ENCODE measurements around the gene LCN15. TPM values are rescaled to one million over a fixed set of nuclear protein-coding genes. Genes with fewer than 3 reads are reported as not detected.

Gene LCN15
- total RNA-seq, 4 donors from 2014 or later: not detected

- H3K36me3 ChIP-seq: peaks cover 23 to 42% (median 32%) of the 10 kb centered on the region in 3 donors
- 10 to 30% methylated on average over 2 to 6 of the region's 20 CpGs for WGBS, 2 donors
- no peak for TF ChIP-seq CTCF (IDR thresholded peaks at IDR 0.05)
- TF ChIP-seq POLR2A (IDR thresholded peaks at IDR 0.05): no peak
- no peak for DNase-seq
- H3K9me3 ChIP-seq: no peaks in the 10 kb centered on the region
- H3K4me3 ChIP-seq: no peak overlapping the region
- H3K4me1 ChIP-seq: peaks cover 52 to 73% (median 58%) of the 10 kb centered on the region in 3 donors
- H3K27me3 ChIP-seq: peaks cover 0 to 20% (median 0%) of the 10 kb centered on the region in 4 donors
- peak overlapping the region; percentile 29 to 69 (median 62) for H3K27ac ChIP-seq
- intact Hi-C loops (cut with DNase I): no loop called here
These were observed 43.9 kb downstream of the LCN15 start for GRCh38 chr9:136720251-136720897.

- DNase-seq: no peak
- peaks cover 0 to 31% (median 0%) of the 10 kb centered on the region in 4 donors for H3K27me3 ChIP-seq
- peak overlapping the region in 2 of 4 donors; percentile 28 to 33 for H3K27ac ChIP-seq
- peaks cover 49 to 73% (median 50%) of the 10 kb centered on the region in 3 donors for H3K4me1 ChIP-seq
- 18 to 20% methylated on average over 2 to 4 of the region's 24 CpGs for WGBS, 2 donors
- H3K9me3 ChIP-seq: no peaks in the 10 kb centered on the region
- intact Hi-C loops (cut with DNase I): no loop called here
- TF ChIP-seq POLR2A (IDR thresholded peaks at IDR 0.05) (no peak), CTCF (IDR thresholded peaks at IDR 0.05) (peak in 1 of 6 experiments; percentile 3)
- no peak overlapping the region for H3K4me3 ChIP-seq
- H3K36me3 ChIP-seq: peaks cover 16 to 31% (median 23%) of the 10 kb centered on the region in 3 donors
These were observed 45.0 kb downstream of the LCN15 start for GRCh38 chr9:136719195-136719880.

GRCh38 chr9:136718345-136719194 lies 45.7 kb downstream of the LCN15 start:
- peaks cover 9 to 24% (median 15%) of the 10 kb centered on the region in 3 donors for H3K36me3 ChIP-seq
- peaks cover 43 to 72% (median 47%) of the 10 kb centered on the region in 3 donors for H3K4me1 ChIP-seq
- intact Hi-C loops (cut with DNase I): no loop called here
- H3K27ac ChIP-seq: peak overlapping the region in 2 of 4 donors; percentile 21 to 33
- no peak overlapping the region for H3K4me3 ChIP-seq
- H3K27me3 ChIP-seq: peaks cover 0 to 38% (median 0%) of the 10 kb centered on the region in 4 donors
- TF ChIP-seq POLR2A (IDR thresholded peaks at IDR 0.05): no peak
- no peak for TF ChIP-seq CTCF (IDR thresholded peaks at IDR 0.05)
- 14 to 33% methylated on average over 1 to 3 of the region's 20 CpGs for WGBS, 2 donors
- DNase-seq: no peak
- no peaks in the 10 kb centered on the region for H3K9me3 ChIP-seq

GRCh38 chr9:136717399-136717798 lies 46.9 kb downstream of the LCN15 start:
- TF ChIP-seq POLR2A (IDR thresholded peaks at IDR 0.05): no peak
- TF ChIP-seq CTCF (IDR thresholded peaks at IDR 0.05): no peak
- 65% methylated on average over 7 of the region's 16 CpGs; no CpG with 5 or more reads in 1 of the 2 donors for WGBS, 2 donors
- intact Hi-C loops (cut with DNase I): no loop called here
- Histone ChIP-seq H3K4me3 (no peak overlapping the region), H3K36me3 (peaks cover 0 to 12% (median 3%) of the 10 kb centered on the region in 3 donors), H3K9me3 (no peaks in the 10 kb centered on the region), H3K27me3 (peaks cover 0 to 50% (median 0%) of the 10 kb centered on the region in 4 donors), H3K27ac (no peak overlapping the region), H3K4me1 (peaks cover 36 to 71% (median 38%) of the 10 kb centered on the region in 3 donors)
- DNase-seq: no peak
